OCI-LY1 (cell line): ENCODE data around the gene MRPS6.

ENCODE experiments used
- H2AFZ ChIP-seq: fragments of 200-600 bp; sonication (generic), shearing (Covaris generic); 2 replicates; pipeline ENCODE4 v1.6.0; 2014; ENCODE audit warnings: antibody characterized with exemption, mild to moderate bottlenecking, low read length
- H3F3A ChIP-seq: fragments of 200-600 bp; sonication (generic), shearing (Covaris generic); 2 replicates; pipeline ENCODE4 v1.6.0; 2014; ENCODE audit warnings: mild to moderate bottlenecking, antibody characterized with exemption, low read length, moderate library complexity; ENCODE audit not compliant: insufficient read depth
- H3K27ac ChIP-seq: fragments of 200-600 bp; sonication (generic); 2 replicates; pipeline ENCODE4 v1.5.1; 2014; ENCODE audit warnings: low read length, mixed run types, mild to moderate bottlenecking, low read depth; ENCODE audit not compliant: poor library complexity, severe bottlenecking
- H3K27me3 ChIP-seq: fragments of 200-600 bp; sonication (generic); 2 replicates; pipeline ENCODE4 v1.6.0; 2014; ENCODE audit warnings: antibody characterized with exemption, mild to moderate bottlenecking, low read length, moderate library complexity; ENCODE audit not compliant: insufficient read depth
- H3K36me3 ChIP-seq: fragments of 200-600 bp; sonication (generic); 2 replicates; pipeline ENCODE4 v1.6.1; 2014; ENCODE audit warnings: mild to moderate bottlenecking, antibody characterized with exemption, low read length, moderate library complexity, mixed read lengths; ENCODE audit not compliant: insufficient read depth
- H3K4me1 ChIP-seq: fragments of 200-600 bp; sonication (generic); 2 replicates; pipeline ENCODE4 v1.5.1; 2014; ENCODE audit warnings: mild to moderate bottlenecking, low read length, moderate library complexity; ENCODE audit not compliant: insufficient read depth, severe bottlenecking
- H3K4me2 ChIP-seq: fragments of 200-600 bp; sonication (generic), shearing (Covaris generic); 2 replicates; pipeline ENCODE4 v1.6.1; 2014; ENCODE audit warnings: low read length
- H3K4me3 ChIP-seq: fragments of 200-600 bp; sonication (generic); 2 replicates; pipeline ENCODE4 v1.5.1; 2014; ENCODE audit warnings: low read length, low read depth, mild to moderate bottlenecking, mixed read lengths; ENCODE audit not compliant: poor library complexity, severe bottlenecking
- H3K79me2 ChIP-seq: fragments of 200-600 bp; shearing (Covaris generic); 2 replicates; pipeline ENCODE4 v1.6.1; 2016; ENCODE audit warnings: mixed run types, low read length, mixed read lengths; ENCODE audit not compliant: insufficient read depth
- H3K9ac ChIP-seq: fragments of 200-600 bp; sonication (generic), shearing (Covaris generic); 2 replicates; pipeline ENCODE4 v1.6.1; 2014; ENCODE audit warnings: mild to moderate bottlenecking, low read length, mixed read lengths
- H3K9me2 ChIP-seq: fragments of 200-600 bp; sonication (generic), shearing (Covaris generic); 2 replicates; pipeline ENCODE4 v1.6.1; 2014; ENCODE audit warnings: low read depth, mild to moderate bottlenecking, low read length, mixed read lengths
- H3K9me3 ChIP-seq: fragments of 200-600 bp; shearing (Covaris generic); 2 replicates; pipeline ENCODE4 v1.6.1; 2014; ENCODE audit warnings: low read length, mixed read lengths
- H4K20me1 ChIP-seq: fragments of 200-600 bp; sonication (generic), shearing (Covaris generic); 2 replicates; pipeline ENCODE4 v1.6.0; 2016; ENCODE audit warnings: mild to moderate bottlenecking, low read length; ENCODE audit not compliant: insufficient read depth
- CTCF ChIP-seq: fragments of 200-600 bp; sonication (generic), shearing (Covaris generic); IDR thresholded peaks from 2 replicates; pipeline ENCODE4 v1.5.1; 2017; ENCODE audit warnings: mild to moderate bottlenecking, antibody characterized with exemption, low read length, moderate library complexity, mixed read lengths
- EZH2 ChIP-seq: fragments of 200-600 bp; sonication (generic), shearing (Covaris generic); IDR thresholded peaks from 2 replicates; pipeline ENCODE4 v1.8.0; 2017; ENCODE audit warnings: borderline replicate concordance, mixed run types, mild to moderate bottlenecking, antibody characterized with exemption, low read length, moderate library complexity, mixed read lengths

The MRPS6 gene

DNA sequence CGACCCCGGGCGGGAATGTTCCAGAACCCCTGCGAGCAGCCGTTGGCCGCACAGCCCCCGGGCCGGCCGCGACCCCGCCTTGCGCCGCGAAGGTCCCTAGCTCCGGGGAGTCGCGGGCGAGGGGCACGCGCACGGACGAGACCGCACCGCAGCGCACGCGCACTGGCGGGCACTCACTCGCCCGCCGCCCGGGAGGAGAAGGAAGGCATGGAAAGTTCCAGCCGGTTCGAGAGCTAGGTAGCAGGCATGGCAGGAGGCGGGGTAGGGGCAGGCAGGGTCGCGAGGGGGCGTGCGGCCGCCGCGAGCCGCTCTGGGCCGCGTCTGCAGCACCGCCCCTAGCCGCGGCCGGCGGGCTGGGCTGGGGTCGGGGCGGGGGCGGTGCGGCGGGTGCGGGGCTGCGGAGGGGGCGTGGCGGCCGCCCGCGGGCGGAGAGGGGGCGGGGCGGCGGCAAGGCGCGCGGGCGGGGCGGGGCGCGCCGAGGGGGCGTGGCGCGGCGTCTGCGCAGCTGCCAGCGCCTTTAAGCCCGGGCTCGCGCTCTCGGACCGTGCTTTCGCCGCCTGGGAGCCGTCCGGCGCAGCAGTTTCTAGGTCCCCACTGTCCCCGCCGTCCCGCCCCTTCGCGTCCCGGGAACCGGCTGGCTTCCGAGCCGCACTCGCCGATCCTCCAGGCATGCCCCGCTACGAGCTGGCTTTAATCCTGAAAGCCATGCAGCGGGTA lies at the start of gene MRPS6, which contains the start of gene SLC5A3:
TSS of gene MRPS6 (plus strand) at position 547 of the 717 bp plus-strand sequence. CDS start at position 670, 123 bp downstream.
TSS of gene SLC5A3 (plus strand) at position 547 of the 717 bp plus-strand sequence. CDS start 21,621 bp downstream, outside the sequence.
- TF ChIP-seq EZH2 (no peak), CTCF (no peak)
- Histone ChIP-seq H2AFZ (0 out of 2 replicates have a peak within 1 kb of the TSS, but pooled peaks have one; percentile 1), H3K27ac (peak within 1 kb of the TSS; percentile 29)

GRCh38 chr21:34023691-34024373 lies 49.5 kb upstream of the MRPS6 start:
- H3K4me1 ChIP-seq: peaks cover 49% of the 10 kb centered on the region
- H3F3A ChIP-seq: no peaks in the 10 kb centered on the region
- H3K27ac ChIP-seq: no peak overlapping the region
- H3K79me2 ChIP-seq: no peaks in the 10 kb centered on the region
- H2AFZ ChIP-seq: no peak overlapping the region
- no peaks in the 10 kb centered on the region for H3K9me3 ChIP-seq
- no peaks in the 10 kb centered on the region for H3K27me3 ChIP-seq
- H3K9ac ChIP-seq: no peak overlapping the region
- no peak overlapping the region for H3K4me2 ChIP-seq
- H3K4me3 ChIP-seq: no peak overlapping the region
- H4K20me1 ChIP-seq: no peaks in the 10 kb centered on the region
- no peak for TF ChIP-seq EZH2
- no peak for TF ChIP-seq CTCF
- no peaks in the 10 kb centered on the region for H3K36me3 ChIP-seq
- no peaks in the 10 kb centered on the region for H3K9me2 ChIP-seq

More for the DNA sequence above, at the start of gene MRPS6, which contains the start of gene SLC5A3:
- no peaks in the 10 kb centered on the region for H3F3A ChIP-seq
- H4K20me1 ChIP-seq: no peaks in the 10 kb centered on the region
- no peaks in the 10 kb centered on the region for H3K9me2 ChIP-seq
- H3K4me3 ChIP-seq: peak within 1 kb of the TSS; percentile 89
- H3K27me3 ChIP-seq: no peaks in the 10 kb centered on the region
- H3K9me3 ChIP-seq: no peaks in the 10 kb centered on the region
- H3K79me2 ChIP-seq: peaks cover 42% of the 10 kb centered on the region
- peak within 1 kb of the TSS; percentile 88 for H3K9ac ChIP-seq
- peaks cover 47% of the 10 kb centered on the region for H3K4me1 ChIP-seq
- peak within 1 kb of the TSS; percentile 87 for H3K4me2 ChIP-seq
- H3K36me3 ChIP-seq: peaks cover 36% of the 10 kb centered on the region; the same call in 1 of the 2 replicates

DNA sequence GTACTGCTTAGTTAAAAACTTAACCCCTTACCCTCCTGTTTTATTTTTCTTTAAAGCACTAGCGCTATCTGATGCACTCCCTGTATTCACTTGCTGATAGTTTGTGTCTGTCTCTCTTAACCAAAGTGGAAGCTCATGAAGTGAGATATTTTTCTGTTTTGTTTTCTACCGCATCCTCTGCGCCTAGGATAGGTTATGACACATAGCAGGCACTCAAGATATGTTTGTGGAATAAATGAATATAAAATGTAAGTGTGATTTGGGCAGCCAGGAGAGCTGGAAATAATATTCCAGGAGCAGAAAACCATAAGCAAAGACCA lies 49.0 kb upstream of the MRPS6 start:
- Histone ChIP-seq H3K27ac (no peak overlapping the region), H3K36me3 (no peaks in the 10 kb centered on the region), H3K9ac (no peak overlapping the region), H3F3A (no peaks in the 10 kb centered on the region), H2AFZ (no peak overlapping the region), H3K4me3 (no peak overlapping the region), H3K9me3 (no peaks in the 10 kb centered on the region), H3K27me3 (no peaks in the 10 kb centered on the region), H3K9me2 (no peaks in the 10 kb centered on the region), H3K79me2 (no peaks in the 10 kb centered on the region), H3K4me2 (no peak overlapping the region), H3K4me1 (peaks cover 44% of the 10 kb centered on the region), H4K20me1 (no peaks in the 10 kb centered on the region)
- TF ChIP-seq EZH2: no peak
- no peak for TF ChIP-seq CTCF
